Measurements from ENCODE around the gene RAPGEF5. TPM values are rescaled to one million over a fixed set of nuclear protein-coding genes. Genes with fewer than 3 reads are reported as not detected.

Gene RAPGEF5
- total and polyA plus RNA-seq, 2 donors (not counting 3 experiments of a cell fraction or from before 2014, with no cell fraction given): 10.0 to 43.2 TPM

DNA sequence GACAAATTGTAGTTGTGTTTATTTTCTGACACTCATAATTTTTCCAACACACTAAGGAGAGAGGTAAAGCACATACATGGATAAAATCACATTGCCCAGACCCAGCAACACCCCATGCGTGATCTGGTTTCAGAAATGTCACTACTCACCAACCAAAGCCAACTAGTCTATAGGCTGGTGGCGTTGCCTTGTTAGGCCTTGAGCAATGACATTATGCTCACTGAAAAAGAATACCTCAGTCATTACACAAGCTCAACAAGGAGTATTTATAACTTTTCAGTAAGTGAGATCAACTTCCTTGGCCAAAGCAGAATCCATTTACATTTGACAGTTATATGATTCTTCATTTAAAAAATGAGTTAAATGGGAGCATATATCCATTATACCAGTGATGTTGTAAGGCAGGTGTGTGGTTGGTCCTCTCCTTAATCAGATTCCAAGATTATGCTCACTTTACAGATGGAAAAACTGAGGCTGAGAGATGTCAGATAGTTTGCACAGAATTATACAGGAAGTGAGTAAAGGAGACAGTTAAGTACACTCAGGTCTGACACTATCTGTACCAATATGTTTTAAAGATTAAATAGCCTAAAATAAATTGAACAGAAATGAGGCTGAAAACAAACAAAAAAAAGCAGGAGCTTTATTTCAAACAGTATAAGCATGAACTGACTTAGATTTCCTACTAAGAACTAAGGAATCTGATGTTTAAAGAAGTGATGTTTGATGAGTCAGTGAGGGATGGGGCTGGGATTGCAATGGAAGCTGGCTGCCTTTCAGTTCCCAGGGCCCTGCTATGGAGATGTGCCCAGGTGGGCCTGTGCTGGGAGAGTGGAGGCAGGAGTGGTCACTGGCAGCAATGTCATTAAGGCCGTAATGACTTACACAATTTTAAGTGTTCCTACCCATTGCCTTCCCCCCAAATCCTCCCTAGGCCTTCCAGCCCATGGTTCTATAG is 118.3 kb downstream of the RAPGEF5 start:
- Histone ChIP-seq H3K9ac (replicated peaks; ENCODE audit: extremely low read depth, insufficient read depth, low read length) (no peak overlapping the region), H2AFZ (ENCODE audit: low read depth, low read length) (no peak overlapping the region), H3K27me3 (ENCODE audit: control insufficient read depth in 2 of 2, insufficient read depth in 2 of 2, low read length in 2 of 2) (no peaks in the 10 kb centered on the region), H3K4me2 (ENCODE audit: insufficient read depth, low read length) (no peak overlapping the region), H3K4me1 (ENCODE audit: control insufficient read depth, extremely low read depth, insufficient read depth, low read length) (no peaks in the 10 kb centered on the region), H3K79me2 (ENCODE audit: control insufficient read depth, insufficient read depth, low read length) (no peaks in the 10 kb centered on the region), H3K9me3 (replicated peaks; ENCODE audit: control insufficient read depth, insufficient read depth, low read length) (no peaks in the 10 kb centered on the region), H3K36me3 (ENCODE audit: control insufficient read depth in 2 of 2, extremely low read depth in 1 of 2, insufficient read depth in 2 of 2, low read length in 2 of 2) (no peaks in the 10 kb centered on the region), H4K20me1 (replicated peaks; ENCODE audit: control insufficient read depth, extremely low read depth, insufficient read depth, low read length) (no peaks in the 10 kb centered on the region), H3K4me3 (replicated peaks in 1 of 3; ENCODE audit: insufficient read depth in 1 of 3, low read depth in 1 of 3, low read length in 3 of 3) (no peak overlapping the region), H3K9me1 (replicated peaks; ENCODE audit: control insufficient read depth, extremely low read depth, insufficient read depth, low read length) (no peaks in the 10 kb centered on the region), H3K27ac (ENCODE audit: insufficient read depth, low read depth, low read length) (no peak overlapping the region)
- FAIRE-seq (no peak), DNase-seq (ENCODE audit: low read depth, low spot score) (no peak)
- ChIA-PET POLR2A (no interaction called here), CTCF (interaction anchor here (0.5 to 1.7 kb wide), 3 partner anchors 9 to 129 kb away, joined by 3 read pairs; no protein-coding TSS in a partner anchor)
- no TSS peak for BruUV-seq (replicated peaks)
- TF ChIP-seq POLR2AphosphoS5 (IDR thresholded peaks at IDR 0.05; ENCODE audit: insufficient read depth, low read depth, low read length) (no peak), EZH2 (IDR thresholded peaks at IDR 0.05; ENCODE audit: borderline replicate concordance, low read depth, low read length, severe bottlenecking) (no peak), GATA2 (IDR thresholded peaks at IDR 0.05; ENCODE audit: insufficient read depth, insufficient read length, low read depth, low read length) (no peak), POLR2A (IDR thresholded peaks at IDR 0.05; ENCODE audit: low read depth, low read length) (no peak)
- TF ChIP-seq, protein P1, sequence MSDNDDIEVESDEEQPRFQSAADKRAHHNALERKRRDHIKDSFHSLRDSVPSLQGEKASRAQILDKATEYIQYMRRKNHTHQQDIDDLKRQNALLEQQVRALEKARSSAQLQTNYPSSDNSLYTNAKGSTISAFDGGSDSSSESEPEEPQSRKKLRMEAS (IDR thresholded peaks at IDR 0.05; ENCODE audit: insufficient read depth, insufficient read length): no peak
- intact Hi-C loops (cut with micrococcal nuclease) (no loop called here), dilution Hi-C loops (cut with MboI; ENCODE audit: extremely low pct_ligation_motif_present, low sequenced_read_pairs) (no loop called here)

DNA sequence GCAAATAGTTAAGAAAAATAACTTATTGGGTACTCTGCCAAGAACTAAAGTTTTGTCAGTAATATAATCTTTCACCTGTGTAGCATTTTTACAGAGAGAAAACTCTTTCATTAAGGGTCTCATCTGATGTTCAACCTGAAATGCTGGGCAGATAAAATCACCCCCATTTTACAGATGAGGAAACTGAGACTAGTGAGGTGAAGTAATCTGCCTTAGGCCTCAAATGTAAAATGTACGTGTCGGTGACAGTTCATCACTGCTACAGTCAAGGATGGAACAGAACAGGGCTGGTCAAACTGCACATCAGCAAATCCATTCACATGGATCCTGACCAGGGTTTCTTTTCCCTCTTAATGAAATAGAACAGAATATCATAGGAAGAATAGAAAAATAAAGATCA is 121.8 kb downstream of the RAPGEF5 start:
- H3K79me2 ChIP-seq (ENCODE audit: control insufficient read depth, insufficient read depth, low read length): no peaks in the 10 kb centered on the region
- no peaks in the 10 kb centered on the region for H3K9me3 ChIP-seq (replicated peaks; ENCODE audit: control insufficient read depth, insufficient read depth, low read length)
- dilution Hi-C loops (cut with MboI; ENCODE audit: extremely low pct_ligation_motif_present, low sequenced_read_pairs): no loop called here
- ChIA-PET POLR2A (no interaction called here), CTCF (no interaction called here)
- H3K27ac ChIP-seq (ENCODE audit: insufficient read depth, low read depth, low read length): no peak overlapping the region
- no peak overlapping the region for H3K9ac ChIP-seq (replicated peaks; ENCODE audit: extremely low read depth, insufficient read depth, low read length)
- no peak overlapping the region for H3K4me3 ChIP-seq (replicated peaks in 1 of 3; ENCODE audit: insufficient read depth in 1 of 3, low read depth in 1 of 3, low read length in 3 of 3)
- no peaks in the 10 kb centered on the region for H3K36me3 ChIP-seq (ENCODE audit: control insufficient read depth in 2 of 2, extremely low read depth in 1 of 2, insufficient read depth in 2 of 2, low read length in 2 of 2)
- no peak overlapping the region for H2AFZ ChIP-seq (ENCODE audit: low read depth, low read length)
- TF ChIP-seq, protein P1 (IDR thresholded peaks at IDR 0.05; ENCODE audit: insufficient read depth, insufficient read length): no peak
- no peak for TF ChIP-seq POLR2A (IDR thresholded peaks at IDR 0.05; ENCODE audit: low read depth, low read length)
- TF ChIP-seq, protein P2, sequence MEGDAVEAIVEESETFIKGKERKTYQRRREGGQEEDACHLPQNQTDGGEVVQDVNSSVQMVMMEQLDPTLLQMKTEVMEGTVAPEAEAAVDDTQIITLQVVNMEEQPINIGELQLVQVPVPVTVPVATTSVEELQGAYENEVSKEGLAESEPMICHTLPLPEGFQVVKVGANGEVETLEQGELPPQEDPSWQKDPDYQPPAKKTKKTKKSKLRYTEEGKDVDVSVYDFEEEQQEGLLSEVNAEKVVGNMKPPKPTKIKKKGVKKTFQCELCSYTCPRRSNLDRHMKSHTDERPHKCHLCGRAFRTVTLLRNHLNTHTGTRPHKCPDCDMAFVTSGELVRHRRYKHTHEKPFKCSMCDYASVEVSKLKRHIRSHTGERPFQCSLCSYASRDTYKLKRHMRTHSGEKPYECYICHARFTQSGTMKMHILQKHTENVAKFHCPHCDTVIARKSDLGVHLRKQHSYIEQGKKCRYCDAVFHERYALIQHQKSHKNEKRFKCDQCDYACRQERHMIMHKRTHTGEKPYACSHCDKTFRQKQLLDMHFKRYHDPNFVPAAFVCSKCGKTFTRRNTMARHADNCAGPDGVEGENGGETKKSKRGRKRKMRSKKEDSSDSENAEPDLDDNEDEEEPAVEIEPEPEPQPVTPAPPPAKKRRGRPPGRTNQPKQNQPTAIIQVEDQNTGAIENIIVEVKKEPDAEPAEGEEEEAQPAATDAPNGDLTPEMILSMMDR (IDR thresholded peaks at IDR 0.05; ENCODE audit: extremely low read depth in 1 of 2, insufficient read depth in 1 of 2, low read depth in 1 of 2, low read length in 2 of 2): no peak
- no peak for TF ChIP-seq POLR2AphosphoS5 (IDR thresholded peaks at IDR 0.05; ENCODE audit: insufficient read depth, low read depth, low read length)
- TF ChIP-seq MYC (IDR thresholded peaks at IDR 0.05; ENCODE audit: low read depth, low read length): no peak
- TF ChIP-seq FOS (IDR thresholded peaks at IDR 0.05; ENCODE audit: borderline replicate concordance, insufficient read depth, low read length): no peak
- no peak for TF ChIP-seq JUN (IDR thresholded peaks at IDR 0.05; ENCODE audit: borderline replicate concordance, insufficient read depth, insufficient read length, low read depth)
- no peak for TF ChIP-seq GATA2 (IDR thresholded peaks at IDR 0.05; ENCODE audit: insufficient read depth, insufficient read length, low read depth, low read length)
- TF ChIP-seq EZH2 (IDR thresholded peaks at IDR 0.05; ENCODE audit: borderline replicate concordance, low read depth, low read length, severe bottlenecking): no peak
- H3K9me1 ChIP-seq (replicated peaks; ENCODE audit: control insufficient read depth, extremely low read depth, insufficient read depth, low read length): no peaks in the 10 kb centered on the region
- FAIRE-seq (no peak), DNase-seq (ENCODE audit: low read depth, low spot score) (no peak)
- H4K20me1 ChIP-seq (replicated peaks; ENCODE audit: control insufficient read depth, extremely low read depth, insufficient read depth, low read length): no peaks in the 10 kb centered on the region
- H3K4me2 ChIP-seq (ENCODE audit: insufficient read depth, low read length): no peak overlapping the region
- H3K27me3 ChIP-seq (ENCODE audit: control insufficient read depth in 2 of 2, insufficient read depth in 2 of 2, low read length in 2 of 2): no peaks in the 10 kb centered on the region
- intact Hi-C loops (cut with micrococcal nuclease): no loop called here
- no peaks in the 10 kb centered on the region for H3K4me1 ChIP-seq (ENCODE audit: control insufficient read depth, extremely low read depth, insufficient read depth, low read length)
- no TSS peak for BruUV-seq (replicated peaks)

Data from endothelial cell of umbilical vein (primary cell).